DND-41 (cell line): ENCODE measurements around the gene NEU4.

Experiments used
- CTCF ChIP-seq: IDR thresholded peaks from 2 replicates; pipeline ENCODE4 v1.5.1; 2012; ENCODE audit warnings: borderline replicate concordance, low read length, moderate library complexity, mild to moderate bottlenecking; ENCODE audit not compliant: poor library complexity, severe bottlenecking; ENCODE audit errors: extremely low read depth
- EZH2 ChIP-seq: IDR thresholded peaks from 3 replicates; pipeline ENCODE4 v1.6.1; 2012; ENCODE audit warnings: borderline replicate concordance, low read depth, mild to moderate bottlenecking, moderate library complexity, low read length, inconsistent platforms; ENCODE audit not compliant: severe bottlenecking

GRCh38 chr2:241857041-241857541, 48.1 kb downstream of the NEU4 start:
- TF ChIP-seq CTCF: no peak
- no peak for TF ChIP-seq EZH2
